ENCODE data around the gene RASIP1.
"Not testable (repeated sequence)": the region's sequence is repeated elsewhere in the genome, so short reads cannot be mapped to it uniquely, and the experiment has no call there.

RASIP1 gene

DNA sequence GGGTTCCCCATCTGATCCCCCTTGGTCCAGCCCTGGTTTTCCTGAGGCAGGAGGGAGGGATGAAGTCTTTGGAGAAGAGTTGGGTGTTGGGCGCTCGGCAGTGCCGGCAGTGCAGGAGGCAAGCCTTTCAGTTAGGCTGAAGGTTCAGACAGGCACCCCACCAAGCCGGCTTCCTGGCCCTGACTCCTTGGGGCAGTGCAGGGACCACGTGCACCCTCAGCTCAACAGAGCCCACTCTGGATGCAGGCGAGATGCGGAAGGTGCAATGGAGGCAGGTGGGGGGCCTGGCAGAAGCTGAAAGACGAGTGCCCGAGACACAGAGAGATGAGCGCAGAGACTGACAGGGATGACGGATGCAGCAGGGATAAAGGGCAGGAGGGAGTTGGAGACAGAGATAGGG, 31.9 kb downstream of the RASIP1 start:
- DNase-seq (ENCODE audit: low spot score) = no peak

DNA sequence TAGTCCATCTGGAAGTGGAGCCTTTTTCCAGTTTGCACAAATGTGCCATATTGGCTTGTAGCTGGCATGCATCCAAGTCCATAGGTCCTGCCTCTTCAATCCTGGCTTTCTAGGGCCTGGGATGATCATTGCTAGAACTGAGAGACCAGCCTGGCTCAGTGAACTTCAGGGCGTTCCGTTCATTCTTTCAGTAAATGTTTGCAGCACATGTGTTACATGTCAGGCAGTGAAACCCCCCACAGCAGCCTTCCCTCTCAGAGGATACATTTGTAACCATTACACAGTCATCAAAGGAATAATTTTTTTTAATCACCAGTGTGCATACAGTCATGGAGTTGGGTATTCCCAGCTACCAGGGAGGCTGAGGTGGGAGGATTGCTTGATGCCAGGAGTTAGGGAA, 35.0 kb downstream of the RASIP1 start:
- no peak for DNase-seq (ENCODE audit: low spot score)

DNA sequence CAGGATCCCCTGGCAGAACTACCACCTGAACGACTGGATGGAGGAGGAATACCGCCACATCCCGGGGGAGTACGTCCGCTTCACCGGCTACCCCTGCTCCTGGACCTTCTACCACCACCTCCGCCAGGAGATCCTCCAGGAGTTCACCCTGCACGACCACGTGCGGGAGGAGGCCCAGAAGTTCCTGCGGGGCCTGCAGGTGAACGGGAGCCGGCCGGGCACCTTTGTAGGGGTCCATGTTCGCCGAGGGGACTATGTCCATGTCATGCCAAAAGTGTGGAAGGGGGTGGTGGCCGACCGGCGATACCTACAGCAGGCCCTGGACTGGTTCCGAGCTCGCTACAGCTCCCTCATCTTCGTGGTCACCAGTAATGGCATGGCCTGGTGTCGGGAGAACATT, 37.1 kb downstream of the RASIP1 start:
- no peak for DNase-seq (ENCODE audit: low spot score)

DNA sequence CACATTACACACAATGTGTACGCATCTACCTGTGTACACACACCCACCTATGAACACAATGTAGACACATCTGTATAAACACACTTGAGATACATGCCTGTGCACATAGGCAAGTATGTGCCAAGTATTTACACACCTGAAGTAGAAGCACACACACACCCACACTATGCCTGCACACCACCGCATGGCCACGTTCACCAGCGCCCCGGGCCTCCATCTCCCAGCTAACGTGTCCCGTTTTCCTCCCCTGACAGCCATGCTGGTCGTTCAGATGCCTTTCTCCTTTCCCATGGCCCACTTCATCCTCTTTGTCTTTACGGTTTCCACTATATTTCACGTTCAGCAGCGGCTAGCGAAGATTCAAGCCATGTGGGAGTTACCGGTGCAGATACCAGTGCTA, 37.7 kb downstream of the RASIP1 start:
- no peak for DNase-seq (ENCODE audit: low spot score)

DNA sequence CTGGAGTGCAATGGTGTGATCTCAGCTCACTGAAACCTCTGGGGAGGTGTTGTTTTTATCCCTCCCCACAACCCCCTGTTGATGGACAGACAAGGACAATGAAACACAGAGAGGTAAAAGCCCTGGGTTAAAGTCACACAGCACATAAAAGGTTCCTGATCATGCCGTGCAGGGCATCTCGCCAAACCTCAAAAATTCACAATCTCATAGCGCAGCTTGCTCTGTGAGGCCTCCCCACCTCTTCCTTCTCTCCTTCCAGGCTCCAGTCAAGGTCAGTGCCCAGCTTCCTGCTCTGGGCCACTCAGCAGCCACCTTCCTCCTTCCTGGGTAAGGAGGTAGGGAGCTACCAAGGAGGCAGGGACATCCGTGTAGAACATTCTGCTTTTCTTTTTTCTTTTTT, 42.4 kb downstream of the RASIP1 start:
- DNase-seq (ENCODE audit: low spot score) = peak; percentile 40

DNA sequence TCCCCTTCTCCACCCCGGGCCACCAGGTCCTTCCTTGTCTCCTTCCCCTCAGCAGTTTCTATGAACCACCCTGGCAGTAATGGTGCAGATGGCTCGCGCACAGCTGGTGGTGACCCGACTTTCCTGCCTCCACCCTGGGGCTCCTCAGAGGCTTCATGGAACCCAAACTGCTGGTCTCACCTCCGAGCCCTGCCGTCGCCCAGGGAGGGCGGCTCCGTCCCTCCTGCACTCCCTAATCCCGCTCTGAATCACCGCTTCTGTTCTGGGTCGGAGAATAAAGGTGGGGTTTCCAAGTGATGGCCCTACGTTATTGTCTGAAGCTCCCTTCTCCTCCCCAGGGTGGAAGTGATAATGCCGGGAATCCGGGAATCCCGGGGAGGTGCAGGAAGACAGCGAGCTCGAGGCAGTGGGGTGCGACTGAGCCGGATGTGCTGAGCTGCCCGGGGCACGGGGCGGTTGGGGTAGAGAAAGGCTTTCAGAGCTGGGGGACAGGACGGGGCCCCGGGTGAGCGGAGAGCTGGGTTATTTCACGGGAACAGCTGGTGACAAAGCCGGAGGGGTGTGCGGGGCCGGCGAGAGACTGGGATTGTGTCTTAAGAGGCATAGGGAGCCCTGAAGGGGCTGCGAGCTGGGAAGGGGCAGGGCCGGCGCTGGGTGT, 43.9 kb downstream of the RASIP1 start:
- peak; percentile 44 for DNase-seq (ENCODE audit: low spot score)

DNA sequence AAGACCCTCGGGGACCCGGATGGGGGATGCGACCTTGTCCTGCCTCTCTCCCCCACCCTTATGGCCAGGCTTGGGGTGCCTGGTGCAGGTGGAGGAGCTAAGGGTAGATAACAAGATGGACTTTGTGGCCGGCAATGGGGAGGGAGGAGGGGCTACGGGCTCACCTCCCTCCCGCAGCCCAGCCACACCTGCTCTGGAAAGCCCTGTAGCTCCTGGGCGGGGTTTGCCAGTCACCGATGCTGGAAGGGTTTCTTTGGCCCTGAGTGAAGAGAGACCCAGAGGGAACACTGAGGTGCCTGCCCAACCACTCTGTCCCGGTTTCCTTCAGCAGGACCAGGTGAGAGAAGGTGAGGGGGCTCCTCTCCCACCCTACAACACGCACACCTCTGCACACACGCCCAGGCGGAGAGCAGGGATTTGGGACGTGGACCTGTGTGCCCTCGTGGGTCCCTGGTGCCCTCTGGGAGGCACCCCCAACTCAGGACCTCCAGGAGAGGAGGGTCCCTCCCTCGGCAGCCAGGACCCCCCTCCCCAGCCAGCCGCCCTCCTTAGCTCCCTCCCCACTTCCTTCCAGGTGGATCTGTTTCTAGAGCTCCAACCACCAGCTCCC, 44.6 kb downstream of the RASIP1 start, which contains the start of gene FUT2:
TSS of gene FUT2 (plus strand) at position 229 of the 610 bp plus-strand sequence. CDS start 6,986 bp downstream, outside the sequence.
- DNase-seq (ENCODE audit: low spot score) = peak; percentile 77

DNA sequence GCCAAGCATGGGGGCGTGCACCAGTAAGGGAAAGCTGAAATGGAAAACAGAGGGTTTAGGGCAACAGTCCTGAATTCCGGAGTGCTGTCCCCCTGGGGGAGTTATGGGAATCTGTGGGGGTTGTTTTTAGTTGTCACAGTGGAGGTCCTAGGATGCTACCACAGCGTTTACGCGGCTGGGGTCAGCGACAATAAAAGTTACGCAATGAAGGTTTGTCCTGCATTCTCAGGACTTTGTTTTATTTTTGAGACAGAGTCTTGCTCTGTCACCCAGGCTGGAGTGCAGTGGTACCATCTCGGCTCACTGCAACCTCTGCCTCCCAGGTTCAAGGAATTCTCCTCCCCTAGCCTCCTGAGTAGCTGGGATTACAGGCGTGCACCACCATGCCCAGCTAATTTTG, 46.8 kb downstream of the RASIP1 start:
- DNase-seq (ENCODE audit: low spot score) = not testable (repeated sequence)

DNA sequence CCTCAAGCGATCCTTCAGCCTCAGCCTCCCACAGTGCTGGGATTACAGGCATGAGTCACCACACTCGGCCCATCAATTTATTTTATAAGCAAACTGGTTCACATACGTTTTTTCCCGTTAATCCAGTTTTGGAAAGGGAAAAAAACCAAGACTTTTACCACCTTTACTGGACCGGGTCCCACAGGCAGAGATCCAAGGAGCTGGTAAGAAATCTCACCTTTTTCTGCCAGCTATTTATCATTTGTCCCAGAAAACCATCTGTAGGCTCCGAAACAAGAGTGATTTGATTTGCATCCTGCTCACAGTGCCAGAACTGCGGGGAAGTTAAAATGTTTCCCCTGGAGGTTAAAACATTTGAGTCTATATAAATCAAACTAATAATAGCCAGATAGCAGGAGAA, 51.0 kb downstream of the RASIP1 start:
- peak; percentile 89 for DNase-seq (ENCODE audit: low spot score)

DNA sequence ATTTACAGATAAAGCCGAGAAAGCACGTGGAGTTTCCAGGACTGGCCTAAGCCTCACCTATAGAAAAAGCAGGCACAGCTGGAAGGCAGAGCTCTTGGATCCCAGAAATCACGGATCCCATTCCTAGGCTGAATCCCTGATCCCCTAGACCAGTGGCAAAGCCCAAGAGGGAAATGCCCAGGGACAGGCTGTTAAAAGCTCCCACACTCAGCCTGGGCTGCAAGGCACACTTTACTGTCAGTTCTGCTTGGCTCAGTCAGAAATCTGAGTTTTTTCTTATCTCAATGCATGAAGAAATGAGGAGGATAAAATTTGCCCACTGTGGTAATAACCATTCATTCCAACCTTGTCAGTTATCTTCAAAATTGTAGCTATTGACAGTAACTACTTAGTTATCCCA, 52.6 kb downstream of the RASIP1 start:
- no peak for DNase-seq (ENCODE audit: low spot score)

DNA sequence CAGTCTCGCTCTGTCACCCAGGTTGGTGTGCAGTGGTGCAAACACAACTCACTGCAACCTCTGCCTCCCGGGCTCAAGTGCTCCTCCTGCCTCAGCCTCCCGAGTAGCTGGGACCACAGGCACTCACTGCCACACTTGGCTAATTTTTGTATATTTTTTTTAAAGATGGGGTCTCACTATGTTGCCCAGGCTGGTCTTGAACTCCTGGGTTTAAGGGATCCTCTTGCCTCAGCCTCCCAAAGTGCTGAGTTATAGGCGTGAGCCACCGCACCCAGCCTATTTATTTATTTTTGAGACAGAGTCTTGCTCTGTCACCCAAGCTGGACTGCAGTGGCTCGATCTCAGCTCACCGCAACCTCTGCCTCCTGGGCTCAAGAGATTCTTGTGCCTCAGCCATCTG, 53.8 kb downstream of the RASIP1 start:
- DNase-seq (ENCODE audit: low spot score) = not testable (repeated sequence)

DNA sequence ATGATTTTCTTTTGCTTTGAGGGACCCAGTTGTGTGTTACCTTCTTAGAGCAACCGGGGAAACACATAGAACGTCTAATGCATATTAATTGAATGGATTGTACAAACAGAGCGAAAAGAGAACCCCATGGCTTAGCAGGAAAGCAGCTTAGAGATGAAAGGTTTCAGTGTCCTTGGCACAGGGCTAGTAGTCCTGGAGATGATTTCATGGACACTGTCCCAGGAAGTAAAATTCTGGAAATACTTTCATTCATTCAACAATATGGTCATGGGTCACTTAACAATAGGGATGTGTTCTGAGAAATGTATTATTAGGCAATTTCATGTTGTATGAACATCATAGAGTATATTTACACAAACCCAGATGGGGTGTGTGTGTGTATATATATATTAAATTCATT, 54.3 kb downstream of the RASIP1 start:
- DNase-seq (ENCODE audit: low spot score) = no peak

DNA sequence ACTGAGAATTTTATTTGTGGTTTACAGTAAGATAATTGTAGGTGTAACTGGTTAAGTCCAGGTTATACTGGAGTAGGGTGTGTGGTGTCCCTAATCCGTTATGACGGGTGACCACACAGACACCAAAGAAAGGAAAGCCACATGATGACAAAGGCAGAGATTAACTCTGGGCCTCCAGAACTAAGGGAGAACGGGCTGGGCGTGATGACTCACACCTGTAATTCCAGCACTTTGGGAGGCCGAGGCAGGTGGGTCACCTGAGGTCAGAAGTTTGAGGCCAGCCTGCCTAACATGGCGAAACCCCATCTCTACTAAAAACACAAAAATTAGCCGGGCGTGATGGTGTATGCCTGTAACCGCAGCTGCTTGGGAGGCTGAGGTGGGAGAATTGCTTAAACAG, 54.8 kb downstream of the RASIP1 start:
- no peak for DNase-seq (ENCODE audit: low spot score)

DNA sequence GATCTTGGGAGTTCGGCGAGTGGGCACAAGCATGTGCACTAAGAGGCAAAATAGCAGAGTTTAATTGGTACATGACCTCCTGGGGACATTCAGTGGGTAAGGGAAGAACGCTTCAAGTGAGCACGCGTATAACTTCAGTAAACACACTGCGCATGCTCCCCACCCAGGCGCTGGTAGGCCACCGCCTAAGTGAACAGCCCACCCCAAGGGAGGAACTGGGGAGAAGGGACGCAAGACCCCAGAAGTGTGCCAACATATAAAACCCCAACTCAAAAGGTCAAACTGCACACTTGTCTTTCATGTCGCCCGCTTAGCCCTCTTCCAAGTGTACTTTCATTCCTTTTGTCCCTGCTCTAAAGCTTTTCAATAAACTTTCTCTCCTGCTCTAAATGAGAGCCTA, 57.1 kb downstream of the RASIP1 start:
- peak; percentile 39 for DNase-seq (ENCODE audit: low spot score)

DNA sequence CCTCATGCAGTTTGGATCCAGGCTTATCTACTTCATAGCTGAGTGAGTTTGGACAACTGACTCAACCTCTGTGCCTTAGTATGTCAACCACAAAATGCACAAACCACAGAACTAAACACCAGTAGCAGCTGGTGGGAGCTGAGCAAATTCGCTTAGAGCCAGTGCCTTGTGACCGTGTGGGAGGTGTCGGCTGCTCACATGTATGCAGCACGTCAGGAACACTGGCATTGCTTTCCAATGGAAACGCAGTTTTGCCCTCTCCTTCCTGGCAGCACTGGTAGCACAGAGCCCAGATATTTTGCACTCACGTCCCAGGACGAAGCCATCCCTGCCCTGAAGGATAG, 59.3 kb downstream of the RASIP1 start:
- DNase-seq (ENCODE audit: low spot score) = no peak

DNA sequence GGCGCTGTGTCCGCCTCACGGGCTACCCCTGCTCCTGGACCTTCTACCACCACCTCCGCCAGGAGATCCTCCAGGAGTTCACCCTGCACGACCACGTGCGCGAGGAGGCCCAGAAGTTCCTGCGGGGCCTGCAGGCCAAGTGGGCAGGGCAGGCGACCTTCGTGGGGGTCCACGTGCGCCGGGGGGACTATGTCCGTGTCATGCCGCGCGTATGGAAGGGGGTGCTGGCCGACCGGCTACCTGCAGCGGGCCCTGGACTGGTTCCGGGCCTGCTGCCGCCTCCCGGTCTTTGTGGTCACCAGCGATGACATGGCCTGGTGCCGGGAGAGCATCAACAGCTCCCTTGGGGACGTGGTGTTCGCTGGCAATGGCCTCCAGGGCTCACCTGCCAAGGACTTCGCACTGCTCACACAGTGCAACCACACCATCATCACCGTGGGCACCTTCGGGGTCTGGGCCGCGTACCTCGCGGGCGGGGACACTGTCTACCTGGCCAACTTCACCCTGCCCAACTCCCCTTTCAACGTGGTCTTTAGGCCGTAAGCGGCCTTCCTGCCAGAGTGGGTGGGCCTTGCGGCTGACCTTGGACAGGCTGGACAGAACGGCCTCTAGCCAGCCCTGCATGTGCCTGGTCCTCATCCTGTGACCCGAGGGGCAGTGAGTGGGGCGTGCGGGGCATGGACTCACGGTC, 59.8 kb downstream of the RASIP1 start:
- DNase-seq (ENCODE audit: low spot score) = no peak

DNA sequence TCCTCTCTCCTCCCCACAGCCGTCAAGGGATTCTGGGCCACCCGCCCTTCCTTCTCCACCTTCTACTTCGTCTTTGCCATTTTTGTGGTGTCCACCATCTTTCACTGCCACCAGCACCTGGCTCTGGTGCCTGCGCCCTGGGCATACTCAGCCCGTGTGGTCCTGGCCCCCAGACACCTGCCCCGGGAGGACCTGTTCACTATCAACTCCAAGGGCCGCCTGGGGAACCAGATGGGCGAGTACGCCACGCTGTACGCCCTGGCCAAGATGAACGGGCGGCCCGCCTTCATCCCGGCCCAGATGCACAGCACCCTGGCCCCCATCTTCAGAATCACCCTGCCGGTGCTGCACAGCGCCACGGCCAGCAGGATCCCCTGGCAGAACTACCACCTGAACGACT, 60.4 kb downstream of the RASIP1 start:
- not testable (repeated sequence) for DNase-seq (ENCODE audit: low spot score)

DNA sequence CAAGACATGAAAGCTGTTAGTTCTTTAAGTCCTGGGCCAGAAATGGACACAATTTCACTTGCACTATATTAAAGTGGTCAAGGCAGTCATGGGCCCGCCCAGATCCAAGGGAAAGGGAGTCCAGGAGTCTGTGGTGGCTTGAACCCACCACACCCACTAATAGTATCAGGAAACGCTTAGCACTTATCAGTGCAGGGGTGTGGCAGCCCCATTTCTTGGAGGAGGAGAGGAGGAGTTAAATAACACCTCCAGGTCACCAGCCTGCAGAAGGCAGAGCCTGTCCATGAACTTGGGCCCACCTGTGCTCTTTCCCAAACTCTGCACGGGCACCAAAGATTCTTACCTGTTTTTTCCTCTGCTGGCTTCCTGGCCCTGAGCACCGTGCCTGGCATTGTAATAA, 62.2 kb downstream of the RASIP1 start:
- no peak for DNase-seq (ENCODE audit: low spot score)

DNA sequence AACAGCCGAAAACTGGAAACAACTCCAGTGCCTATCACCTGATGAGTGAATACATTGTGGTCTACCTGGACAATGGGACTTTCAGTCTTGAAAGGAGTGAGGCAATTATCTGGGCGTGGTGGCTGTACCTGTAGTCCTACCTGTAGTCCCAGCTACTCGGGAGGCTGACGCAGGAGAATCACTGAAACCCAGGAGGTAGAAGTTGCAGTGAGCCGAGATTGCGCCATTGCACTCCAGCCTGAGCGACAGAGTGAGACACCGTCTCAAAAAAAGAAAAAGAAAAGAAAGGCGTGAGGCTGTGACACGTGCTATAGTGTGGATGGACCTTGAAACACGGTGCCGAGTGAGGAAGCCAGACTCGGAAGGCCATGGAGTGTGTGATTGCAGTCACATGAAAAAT, 63.5 kb downstream of the RASIP1 start:
- DNase-seq (ENCODE audit: low spot score) = no peak

DNA sequence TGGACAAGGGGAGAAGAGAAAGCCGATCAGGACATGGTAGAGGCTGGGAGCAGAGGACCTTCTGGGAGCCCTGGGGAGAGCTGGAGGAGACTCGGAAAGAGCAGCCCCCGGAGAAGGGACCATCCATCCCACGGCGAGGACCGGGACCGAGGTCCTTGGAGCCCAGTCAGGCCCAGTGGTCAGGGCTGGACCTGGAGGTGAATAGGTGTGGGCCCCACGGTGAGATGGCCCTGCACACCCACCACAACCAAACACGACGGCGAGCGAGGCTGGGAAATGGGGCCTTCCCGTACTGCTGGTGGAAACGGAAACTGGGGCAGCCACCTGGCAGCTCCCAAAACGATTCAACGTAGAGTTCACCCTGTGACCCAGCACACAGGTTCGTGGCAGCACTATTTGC, 63.9 kb downstream of the RASIP1 start:
- DNase-seq (ENCODE audit: low spot score) = no peak

DNA sequence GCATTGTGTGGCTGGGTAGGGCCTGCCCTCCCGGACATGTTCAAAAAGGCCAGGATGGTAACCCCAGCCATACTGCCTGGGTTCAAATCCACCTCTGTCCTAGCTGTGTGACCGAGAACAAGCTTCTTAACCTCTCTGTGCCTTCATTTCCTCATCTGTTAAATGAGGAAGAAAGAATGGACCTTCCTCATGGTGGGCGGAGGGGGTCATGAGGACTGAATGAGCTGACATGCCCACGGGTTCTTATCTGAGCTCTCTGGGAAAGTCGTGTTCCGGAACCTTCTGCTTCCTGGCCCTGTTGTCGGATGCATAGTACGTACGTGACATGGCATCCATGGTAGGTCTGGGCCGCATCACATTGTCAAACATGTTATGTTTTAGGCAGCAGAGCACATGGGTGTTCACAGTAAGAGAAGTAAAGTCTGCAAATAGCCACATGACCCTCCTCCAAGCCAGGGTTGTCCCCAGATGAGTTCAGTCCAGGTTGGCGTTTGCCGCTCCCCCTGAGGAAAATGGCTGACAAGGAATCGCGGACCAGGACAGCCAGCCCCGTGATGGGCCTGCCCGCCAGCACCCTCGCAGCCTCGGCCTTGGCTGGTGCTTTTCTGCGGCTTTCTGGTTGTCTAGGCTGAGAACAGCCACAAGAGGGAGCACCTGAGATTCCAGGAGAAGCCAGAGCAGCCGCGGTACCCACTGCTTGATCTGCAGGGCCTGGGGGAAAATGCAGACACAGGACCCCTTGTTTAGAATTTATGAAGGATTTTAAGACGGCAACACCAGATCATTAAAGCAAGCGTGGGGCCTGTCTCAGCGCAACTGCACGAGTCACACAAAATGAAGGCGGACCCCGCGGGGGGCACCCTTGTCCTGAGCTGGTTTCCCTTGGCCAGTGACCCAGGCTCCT, 65.2 kb downstream of the RASIP1 start:
- peak; percentile 95 for DNase-seq (ENCODE audit: low spot score)

DNA sequence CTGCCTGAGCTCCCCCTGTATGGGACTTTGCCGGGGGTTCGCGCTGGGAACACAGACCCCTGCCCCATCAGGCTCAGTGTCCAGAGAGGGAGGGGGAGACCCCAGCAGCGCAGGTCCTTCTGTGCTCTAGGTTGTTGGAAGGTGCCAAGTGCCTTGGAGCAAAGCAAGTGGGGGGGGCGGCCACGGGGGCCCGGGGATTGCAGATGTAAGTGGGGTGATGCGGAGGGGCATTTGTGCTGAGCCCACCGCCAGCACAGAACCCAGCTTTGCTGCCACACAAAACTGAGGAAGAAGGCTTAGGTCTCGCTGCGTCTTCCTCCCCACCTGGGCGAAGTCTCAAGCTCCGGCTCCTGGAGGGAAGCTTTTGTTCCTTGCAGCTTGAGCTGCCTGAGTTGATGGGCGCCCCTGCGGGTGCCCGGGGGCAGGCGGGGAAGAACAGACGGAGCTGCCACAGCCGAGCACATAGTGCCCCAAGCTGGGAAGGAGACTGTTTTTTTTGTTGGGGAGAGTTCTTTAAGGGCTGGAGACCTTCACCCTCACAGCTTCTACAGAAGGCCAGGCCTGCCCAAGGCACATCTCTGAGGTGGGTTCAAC, 66.1 kb downstream of the RASIP1 start:
- DNase-seq (ENCODE audit: low spot score) = no peak

Data from cerebellar cortex (tissue), 1 donor.